NK-92 treated with Interleukin-12 subunit alpha and Interleukin-12 subunit beta, amount 100 ng/mL, for 24 hours (cell line): ENCODE measurements around the gene GNE.

Experiments used
- DNase-seq: peaks from one replicate; lab custom pipeline; 2025; lab: John Stamatoyannopoulos, UW

Gene GNE

GRCh38 chr9:36166168-36166927, 91.9 kb downstream of the GNE start:
- peak; percentile 63 for DNase-seq

GRCh38 chr9:36165826-36166167, 92.5 kb downstream of the GNE start:
- DNase-seq, result no peak

DNA sequence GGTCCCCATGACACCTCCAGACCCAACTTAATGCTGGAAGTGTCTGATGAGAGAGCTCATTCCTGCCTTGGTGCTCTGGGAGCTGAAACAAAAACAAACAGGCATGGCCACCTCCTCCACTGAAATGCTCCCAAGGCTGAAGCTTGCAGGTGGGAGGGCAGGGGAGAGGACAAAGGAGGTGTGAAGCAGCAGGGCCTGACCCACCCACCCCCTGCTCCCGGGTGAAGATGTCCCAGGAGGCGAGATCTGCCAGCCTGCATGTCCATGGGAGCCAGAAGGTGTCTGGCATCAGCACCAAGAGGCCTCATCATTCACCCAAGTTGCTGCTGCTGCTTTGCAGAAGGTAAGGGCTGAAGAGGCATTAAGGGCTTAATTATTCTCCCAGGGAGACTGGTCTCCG, 93.3 kb downstream of the GNE start:
- DNase-seq, result no peak
